Forelimb muscle (tissue), 1 donor: ENCODE measurements around the gene ZSCAN5A. TPM values are rescaled to one million over a fixed set of nuclear protein-coding genes. Genes with fewer than 3 reads are reported as not detected.
"Not testable (repeated sequence)": the region's sequence is repeated elsewhere in the genome, so short reads cannot be mapped to it uniquely, and the experiment has no call there.

ENCODE experiments used
- DNase-seq: peaks from one replicate; pipeline ENCODE4 v3.0.0-alpha.2; 2013; ENCODE audit warnings: low read depth
- polyA plus RNA-seq: library from polyadenylated mRNA; unstranded; fragments of 120-200 nt; gene quantifications from one replicate; pipeline ENCODE4 v1.2.1, GENCODE V29; 2013; ENCODE audit not compliant: insufficient read length

Gene ZSCAN5A
- polyA plus RNA-seq, 1 donor = 6.0 TPM

GRCh38 chr19:56211718-56212117, 102.9 kb downstream of the ZSCAN5A start:
- no peak for DNase-seq

DNA sequence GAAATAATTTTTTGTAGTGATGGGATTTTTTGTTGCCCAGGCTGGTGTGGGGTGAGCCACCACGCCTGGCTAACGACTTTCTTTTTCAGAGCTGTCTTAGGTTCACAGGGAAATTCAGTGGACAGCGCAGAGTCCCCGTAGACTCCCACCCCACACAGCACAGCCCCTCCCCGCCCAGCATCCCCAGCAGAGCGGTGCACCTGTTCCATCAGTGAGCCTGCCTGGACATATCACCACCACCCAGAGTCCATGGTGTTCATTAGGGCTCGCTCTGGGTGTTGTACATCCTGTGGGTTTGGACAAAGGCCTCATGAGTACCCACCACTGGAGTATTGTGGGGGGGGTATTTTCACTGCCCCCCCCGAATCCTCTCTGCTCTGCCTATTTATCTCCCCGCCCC, 104.6 kb downstream of the ZSCAN5A start:
- DNase-seq = not testable (repeated sequence)

GRCh38 chr19:56209091-56209490, 105.5 kb downstream of the ZSCAN5A start:
- no peak for DNase-seq

GRCh38 chr19:56207581-56207980, 107.1 kb downstream of the ZSCAN5A start:
- not testable (repeated sequence) for DNase-seq

GRCh38 chr19:56201973-56202372, 112.7 kb downstream of the ZSCAN5A start, which contains the start of gene ZSCAN5C:
TSS of gene ZSCAN5C (plus strand) at chr19:56202273. CDS start at chr19:56205914, 3,641 bp downstream.
- DNase-seq = no peak

DNA sequence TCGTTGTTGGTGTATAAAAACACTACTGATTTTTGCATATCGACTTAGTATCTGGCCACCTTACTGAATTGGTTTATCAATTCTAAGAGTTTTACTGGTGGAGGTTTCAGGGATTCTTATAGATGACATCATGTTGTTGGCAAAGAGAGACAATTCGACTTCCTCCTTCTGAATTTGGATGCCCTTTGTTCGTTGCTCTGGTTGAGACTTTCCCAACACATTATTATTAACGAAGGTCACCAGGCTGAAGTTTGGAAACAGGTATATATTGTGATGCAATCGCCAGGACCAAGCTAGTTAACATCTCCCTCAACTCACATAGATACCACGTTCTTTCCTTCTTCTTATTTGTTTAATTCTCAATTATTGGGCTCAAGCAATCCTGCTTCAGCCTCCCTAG, 115.0 kb downstream of the ZSCAN5A start:
- no peak for DNase-seq

GRCh38 chr19:56197646-56198045, 117.0 kb downstream of the ZSCAN5A start, which contains the start of gene ZSCAN5B:
TSS of gene ZSCAN5B (minus strand) at chr19:56197783. CDS start at chr19:56193052, 4,731 bp downstream.
- DNase-seq = not testable (repeated sequence)

DNA sequence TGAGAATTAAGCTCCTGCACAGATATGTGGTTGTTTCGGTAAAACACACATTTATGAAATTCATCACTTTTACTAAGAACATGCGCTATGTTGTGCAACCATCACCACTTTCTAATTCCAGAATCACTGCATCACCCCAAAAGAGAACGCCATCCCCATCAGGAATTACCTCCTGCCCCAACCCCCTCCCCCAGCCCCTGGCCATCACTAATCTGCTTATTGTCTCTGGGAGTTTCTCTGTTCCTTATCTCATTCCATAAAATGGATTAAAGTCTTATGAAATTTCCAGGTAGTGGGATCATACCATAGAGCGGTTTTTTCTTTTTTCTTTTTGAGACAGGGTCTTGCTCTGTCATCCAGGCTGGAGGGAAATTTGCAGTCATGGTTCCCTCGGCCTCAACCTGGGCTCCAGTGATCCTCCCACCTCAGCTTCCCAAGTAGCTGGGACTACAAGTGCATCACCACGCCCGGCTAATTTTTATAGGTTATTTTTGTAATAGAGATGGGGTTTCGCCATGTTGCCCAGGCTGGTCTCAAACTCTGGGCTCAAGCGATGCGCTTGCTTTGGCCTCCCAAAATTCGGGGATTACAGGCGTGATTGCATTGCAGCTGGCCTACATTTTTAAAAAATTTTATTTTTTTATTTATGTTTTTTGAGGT, 120.5 kb downstream of the ZSCAN5A start:
- no peak for DNase-seq

- DNase-seq = no peak
Measured at GRCh38 chr19:56191711-56192110, 122.9 kb downstream of the ZSCAN5A start.

- DNase-seq = no peak
Measured at GRCh38 chr19:56191115-56191514, 123.5 kb downstream of the ZSCAN5A start.

GRCh38 chr19:56189785-56190184, 124.9 kb downstream of the ZSCAN5A start:
- DNase-seq = no peak

DNA sequence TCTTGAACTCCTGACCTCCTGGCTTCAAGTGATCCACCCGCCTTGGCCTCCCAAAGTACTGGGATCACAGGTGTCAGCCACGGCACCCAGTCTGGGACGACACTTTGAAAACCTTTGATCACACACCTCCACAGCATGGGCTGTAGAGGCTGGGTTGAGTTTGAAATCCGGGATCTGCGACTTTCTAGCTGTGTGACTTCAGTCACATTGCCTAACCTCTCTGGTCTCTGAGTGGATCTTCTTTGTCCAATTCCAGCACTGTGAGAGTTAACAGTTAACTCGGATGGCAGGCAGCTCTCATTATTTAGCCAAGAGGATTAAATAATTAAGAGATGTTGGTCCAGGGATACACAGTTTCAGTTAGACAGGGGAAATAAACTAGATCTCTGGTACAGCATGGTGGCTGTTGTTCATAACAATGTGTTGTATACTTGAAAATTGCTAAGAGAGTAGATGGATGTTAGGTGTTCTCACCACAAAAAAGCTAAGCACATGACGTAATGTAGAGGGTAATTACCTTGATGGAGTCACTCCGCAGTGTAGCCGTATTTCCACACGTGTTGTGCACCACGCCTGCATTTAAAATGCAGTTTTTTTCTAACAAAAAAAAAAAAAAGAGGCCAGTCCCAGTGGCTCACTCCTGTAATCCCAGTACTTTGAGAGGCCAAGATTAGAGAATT, 136.9 kb downstream of the ZSCAN5A start:
- DNase-seq = no peak

- DNase-seq = no peak
Measured at GRCh38 chr19:56176881-56177280, 137.8 kb downstream of the ZSCAN5A start.

DNA sequence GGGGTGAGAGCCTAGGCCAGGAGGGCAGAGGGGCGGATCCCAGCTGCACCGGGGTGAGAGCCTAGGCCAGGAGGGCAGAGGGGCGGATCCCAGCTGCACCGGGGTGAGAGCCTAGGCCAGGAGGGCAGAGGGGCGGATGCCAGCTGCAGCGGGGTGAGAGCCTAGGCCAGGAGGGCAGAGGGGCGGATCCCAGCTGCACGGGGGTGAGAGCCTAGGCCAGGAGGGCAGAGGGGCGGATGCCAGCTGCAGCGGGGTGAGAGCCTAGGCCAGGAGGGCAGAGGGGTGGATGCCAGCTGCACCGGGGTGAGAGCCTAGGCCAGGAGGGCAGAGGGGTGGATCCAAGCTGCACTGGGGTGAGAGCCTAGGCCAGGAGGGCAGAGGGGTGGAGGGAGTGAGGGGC, 138.3 kb downstream of the ZSCAN5A start:
- DNase-seq = not testable (repeated sequence)

- DNase-seq = not testable (repeated sequence)
Measured at GRCh38 chr19:56175861-56176307, 138.8 kb downstream of the ZSCAN5A start, which contains the start of gene GALP. TSS of gene GALP (plus strand) at chr19:56176008. CDS start at chr19:56177109, 1,101 bp downstream.

DNA sequence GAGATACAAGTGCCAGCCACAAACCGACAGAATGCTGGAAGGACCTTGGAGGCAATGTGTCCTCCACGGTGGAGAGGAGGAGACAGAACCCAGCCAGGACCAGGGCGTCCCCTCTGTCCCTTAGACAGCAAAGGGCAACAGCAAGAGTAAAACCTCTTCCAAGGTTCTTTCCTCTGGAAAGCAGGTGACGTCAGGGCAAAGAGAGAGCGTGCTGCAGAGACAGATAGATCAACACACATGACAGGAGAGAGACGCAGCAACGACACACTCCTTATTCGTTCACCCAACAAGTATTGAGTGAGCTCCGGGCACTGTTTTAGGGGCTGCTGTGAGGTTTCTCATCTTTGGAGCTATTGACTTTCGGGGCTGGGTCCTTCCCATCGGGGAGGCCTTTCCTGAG, 140.1 kb downstream of the ZSCAN5A start:
- no peak for DNase-seq

GRCh38 chr19:56174086-56174485, 140.6 kb downstream of the ZSCAN5A start:
- no peak for DNase-seq

Other genes starting within 250 kb of the ZSCAN5A start
- 27.9 TPM for gene ZNF787, start 193.5 kb downstream of the ZSCAN5A start, polyA plus RNA-seq
- gene ZNF444, start 173.6 kb downstream of the ZSCAN5A start, polyA plus RNA-seq = 18.6 TPM
- not detected for gene GALP, start 138.8 kb downstream of the ZSCAN5A start, polyA plus RNA-seq
- not detected for gene ZSCAN5B, start 117.1 kb downstream of the ZSCAN5A start, polyA plus RNA-seq
- not detected for gene ZSCAN5C, start 112.6 kb downstream of the ZSCAN5A start, polyA plus RNA-seq
- gene EDDM13, start 42.1 kb downstream of the ZSCAN5A start, polyA plus RNA-seq = 1.8 TPM
- gene ZNF582, start 78.7 kb upstream of the ZSCAN5A start, polyA plus RNA-seq = 6.9 TPM
- 6.2 TPM for gene ZNF583, start 89.5 kb upstream of the ZSCAN5A start, polyA plus RNA-seq
- 11.3 TPM for gene ZNF667, start 162.5 kb upstream of the ZSCAN5A start, polyA plus RNA-seq
- 16.0 TPM for gene ZNF471, start 193.0 kb upstream of the ZSCAN5A start, polyA plus RNA-seq
- gene ZFP28, start 224.1 kb upstream of the ZSCAN5A start, polyA plus RNA-seq = 11.1 TPM